Measurements from ENCODE around the gene NTM. TPM values are rescaled to one million over a fixed set of nuclear protein-coding genes. Genes with fewer than 3 reads are reported as not detected.

Gene NTM
- total RNA-seq, 1 donor from 2014 or later, result not detected

- intact Hi-C loops (cut with micrococcal nuclease), result no loop called here
- Mint-ChIP-seq H3K9me3 (peaks cover 2% of the 10 kb centered on the region), H3K27me3 (no peaks in the 10 kb centered on the region), H3K36me3 (ENCODE audit: low read depth) (no peaks in the 10 kb centered on the region), H3K27ac (no peak overlapping the region), H3K4me3 (no peak overlapping the region), H3K4me1 (no peaks in the 10 kb centered on the region)
- no peak for DNase-seq
- ChIA-PET POLR2A (no interaction called here), CTCF (no interaction called here)
- no peak for TF ChIP-seq CTCF (IDR thresholded peaks at IDR 0.05)
- no peak for ATAC-seq (ENCODE audit: low read depth)
These were observed 1003.2 kb downstream of the NTM start for GRCh38 chr11:132373405-132374143.

DNA sequence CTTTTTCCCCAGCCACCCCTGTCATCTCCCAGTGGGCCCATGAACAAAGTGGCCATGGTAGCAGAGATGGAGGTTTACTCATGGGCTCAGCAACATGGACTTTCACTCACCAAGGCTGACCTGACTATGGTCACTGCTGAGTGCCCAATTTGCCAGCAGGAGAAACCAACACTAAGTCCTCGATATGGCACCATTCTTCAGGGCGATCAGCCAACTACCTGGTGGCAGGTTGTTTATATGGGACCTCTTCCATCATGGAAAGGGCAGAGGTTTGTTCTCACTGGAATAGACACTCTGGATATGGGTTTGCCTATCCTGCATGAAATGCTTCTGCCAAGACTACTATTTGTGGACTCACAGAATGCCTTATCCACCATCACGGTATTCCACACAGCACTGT is 1009.1 kb downstream of the NTM start:
- POLR2A ChIA-PET, result no interaction called here
- intact Hi-C loops (cut with micrococcal nuclease), result no loop called here
- H3K36me3 Mint-ChIP-seq (ENCODE audit: low read depth), result no peaks in the 10 kb centered on the region
- ATAC-seq (ENCODE audit: low read depth) (no peak), DNase-seq (no peak)
- CTCF ChIA-PET, result no interaction called here
- no peak for TF ChIP-seq CTCF (IDR thresholded peaks at IDR 0.05)
- no peaks in the 10 kb centered on the region for H3K27me3 Mint-ChIP-seq
- H3K4me3 Mint-ChIP-seq, result no peak overlapping the region
- no peaks in the 10 kb centered on the region for H3K4me1 Mint-ChIP-seq
- H3K9me3 Mint-ChIP-seq, result peaks cover 8% of the 10 kb centered on the region
- no peak overlapping the region for H3K27ac Mint-ChIP-seq
